Measurements from ENCODE around the gene LSAMP. TPM values are rescaled to one million over a fixed set of nuclear protein-coding genes. Genes with fewer than 3 reads are reported as not detected.

Gene LSAMP
- total and polyA plus RNA-seq, 7 donors = 0.23 to 47.1 (median 22.9) TPM

DNA sequence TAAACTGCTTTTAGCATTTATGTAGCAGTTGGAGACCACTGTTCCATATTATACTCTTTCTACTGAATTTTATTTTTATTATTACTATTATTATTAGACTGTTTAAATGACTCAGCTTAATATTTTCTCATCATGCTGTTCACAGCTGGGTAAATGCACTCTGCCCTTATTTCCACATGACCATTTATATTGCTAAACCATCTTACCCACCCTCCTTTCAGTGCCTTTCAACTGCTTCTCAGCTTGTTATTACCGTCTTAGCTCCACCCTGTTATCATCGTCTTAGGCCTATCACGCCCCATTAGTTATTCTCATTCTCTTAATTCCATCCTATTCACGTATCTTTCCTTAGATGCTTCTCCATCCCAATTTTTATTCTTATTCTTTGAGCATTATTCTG, 609.3 kb downstream of the LSAMP start:
- Histone ChIP-seq H3K4me1 (peaks cover 0 to 15% (median 12%) of the 10 kb centered on the region in 4 donors), H3K4me3 (no peak overlapping the region), H3K27me3 (no peaks in the 10 kb centered on the region), H3K36me3 (no peaks in the 10 kb centered on the region), H3K27ac (no peak overlapping the region), H3K9me3 (no peaks in the 10 kb centered on the region)
- intact Hi-C loops (cut with DNase I) = loop anchor here (10.0 kb wide), 1 partner anchor 629 kb away; no protein-coding TSS in a partner anchor
- TF ChIP-seq, protein P1, sequence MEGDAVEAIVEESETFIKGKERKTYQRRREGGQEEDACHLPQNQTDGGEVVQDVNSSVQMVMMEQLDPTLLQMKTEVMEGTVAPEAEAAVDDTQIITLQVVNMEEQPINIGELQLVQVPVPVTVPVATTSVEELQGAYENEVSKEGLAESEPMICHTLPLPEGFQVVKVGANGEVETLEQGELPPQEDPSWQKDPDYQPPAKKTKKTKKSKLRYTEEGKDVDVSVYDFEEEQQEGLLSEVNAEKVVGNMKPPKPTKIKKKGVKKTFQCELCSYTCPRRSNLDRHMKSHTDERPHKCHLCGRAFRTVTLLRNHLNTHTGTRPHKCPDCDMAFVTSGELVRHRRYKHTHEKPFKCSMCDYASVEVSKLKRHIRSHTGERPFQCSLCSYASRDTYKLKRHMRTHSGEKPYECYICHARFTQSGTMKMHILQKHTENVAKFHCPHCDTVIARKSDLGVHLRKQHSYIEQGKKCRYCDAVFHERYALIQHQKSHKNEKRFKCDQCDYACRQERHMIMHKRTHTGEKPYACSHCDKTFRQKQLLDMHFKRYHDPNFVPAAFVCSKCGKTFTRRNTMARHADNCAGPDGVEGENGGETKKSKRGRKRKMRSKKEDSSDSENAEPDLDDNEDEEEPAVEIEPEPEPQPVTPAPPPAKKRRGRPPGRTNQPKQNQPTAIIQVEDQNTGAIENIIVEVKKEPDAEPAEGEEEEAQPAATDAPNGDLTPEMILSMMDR (IDR thresholded peaks at IDR 0.05) = no peak
- TF ChIP-seq POLR2AphosphoS5 (IDR thresholded peaks at IDR 0.05) = no peak
- no peak for TF ChIP-seq EP300 (IDR thresholded peaks at IDR 0.05)
- TF ChIP-seq POLR2A (IDR thresholded peaks at IDR 0.05) = no peak
- 90 to 91% methylated on average over 4 of the region's 4 CpGs for WGBS, 2 donors
- DNase-seq = no peak

- intact Hi-C loops (cut with DNase I) = loop anchor here (10.0 kb wide), 1 partner anchor 631 kb away; no protein-coding TSS in a partner anchor
- WGBS, 2 donors = 89 to 91% methylated on average over 1 of the region's 1 CpG
- no peaks in the 10 kb centered on the region for H3K27me3 ChIP-seq
- H3K27ac ChIP-seq = no peak overlapping the region
- peaks cover 0 to 15% (median 12%) of the 10 kb centered on the region in 4 donors for H3K4me1 ChIP-seq
- no peak for DNase-seq
- H3K9me3 ChIP-seq = no peaks in the 10 kb centered on the region
- no peaks in the 10 kb centered on the region for H3K36me3 ChIP-seq
- TF ChIP-seq POLR2AphosphoS5 (IDR thresholded peaks at IDR 0.05) (no peak), POLR2A (IDR thresholded peaks at IDR 0.05) (no peak), EP300 (IDR thresholded peaks at IDR 0.05) (no peak)
- TF ChIP-seq, protein P1 (IDR thresholded peaks at IDR 0.05) = no peak
- no peak overlapping the region for H3K4me3 ChIP-seq
These were observed 611.2 kb downstream of the LSAMP start for GRCh38 chr3:115834068-115834467.

DNA sequence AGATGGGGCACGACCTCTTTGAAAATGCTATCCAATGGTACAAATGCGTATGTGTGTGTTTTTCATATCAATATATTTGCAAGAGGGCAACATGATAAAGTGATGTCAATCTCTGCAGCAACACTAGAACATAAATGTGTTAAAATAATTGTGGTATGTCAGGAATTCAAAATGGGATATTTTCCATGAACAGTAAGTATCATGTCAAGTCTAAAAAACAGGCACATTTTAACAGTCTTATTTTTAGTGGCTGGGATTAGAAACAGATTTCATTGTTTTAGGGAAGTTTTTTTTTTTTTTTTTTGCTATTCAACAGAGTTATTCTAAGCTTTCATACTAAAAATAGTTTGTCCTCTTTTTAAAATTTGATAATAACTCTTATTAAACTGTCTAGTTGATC, 612.2 kb downstream of the LSAMP start:
- Histone ChIP-seq H3K4me1 (peaks cover 0 to 15% (median 12%) of the 10 kb centered on the region in 4 donors), H3K27me3 (no peaks in the 10 kb centered on the region), H3K36me3 (no peaks in the 10 kb centered on the region), H3K4me3 (no peak overlapping the region), H3K27ac (no peak overlapping the region), H3K9me3 (no peaks in the 10 kb centered on the region)
- 46 to 65% methylated on average over 2 of the region's 2 CpGs for WGBS, 2 donors
- no peak for DNase-seq
- intact Hi-C loops (cut with DNase I) = loop anchor here (10.0 kb wide), 1 partner anchor 632 kb away; no protein-coding TSS in a partner anchor
- TF ChIP-seq EP300 (IDR thresholded peaks at IDR 0.05) (no peak), POLR2A (IDR thresholded peaks at IDR 0.05) (no peak), POLR2AphosphoS5 (IDR thresholded peaks at IDR 0.05) (no peak)
- TF ChIP-seq, protein P1 (IDR thresholded peaks at IDR 0.05) = no peak

DNA sequence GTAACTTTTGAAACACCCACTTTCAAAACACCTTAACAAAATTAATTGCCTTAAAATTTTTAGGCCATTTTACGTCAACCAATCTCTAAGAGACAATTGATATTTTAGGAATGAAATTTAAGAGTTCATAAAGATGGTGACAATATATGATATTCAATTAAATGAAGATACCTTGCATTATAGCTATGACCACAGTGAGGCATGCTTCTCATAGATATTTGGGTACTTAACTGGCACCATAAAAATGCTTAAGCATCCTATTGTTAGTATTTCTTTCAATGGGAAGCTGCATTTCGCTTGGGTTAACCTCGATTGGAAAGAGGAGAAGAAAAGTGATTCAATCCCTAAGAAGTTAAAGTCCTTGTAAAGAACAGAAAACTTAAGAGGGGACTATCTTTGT, 613.0 kb downstream of the LSAMP start:
- intact Hi-C loops (cut with DNase I) = loop anchor here (10.0 kb wide), 1 partner anchor 633 kb away; no protein-coding TSS in a partner anchor
- Histone ChIP-seq H3K4me3 (no peak overlapping the region), H3K27me3 (no peaks in the 10 kb centered on the region), H3K9me3 (no peaks in the 10 kb centered on the region), H3K36me3 (no peaks in the 10 kb centered on the region), H3K4me1 (peaks cover 0 to 15% (median 12%) of the 10 kb centered on the region in 4 donors), H3K27ac (no peak overlapping the region)
- 80 to 86% methylated on average over 3 of the region's 3 CpGs for WGBS, 2 donors
- no peak for DNase-seq
- TF ChIP-seq, protein P1 (IDR thresholded peaks at IDR 0.05) = no peak
- no peak for TF ChIP-seq POLR2AphosphoS5 (IDR thresholded peaks at IDR 0.05)
- TF ChIP-seq EP300 (IDR thresholded peaks at IDR 0.05) = no peak
- TF ChIP-seq POLR2A (IDR thresholded peaks at IDR 0.05) = no peak

DNA sequence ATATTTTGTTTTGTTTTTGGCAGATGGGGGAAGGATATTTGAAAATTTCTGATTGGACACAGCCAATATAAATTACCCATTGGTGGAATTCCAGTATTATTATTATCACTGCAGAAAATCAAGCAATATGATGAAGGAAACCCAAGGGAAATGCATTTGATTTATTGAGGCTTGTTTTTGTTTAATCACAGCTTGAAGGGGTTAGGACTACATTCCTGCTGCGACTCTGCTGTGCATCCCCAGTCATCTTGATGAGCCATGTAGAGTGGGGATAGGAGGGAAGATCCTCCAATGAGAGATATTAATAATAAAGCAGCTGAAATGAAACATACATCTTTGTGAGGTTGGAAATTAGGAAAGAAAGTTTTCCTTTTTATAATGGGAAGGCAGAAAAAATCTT, 613.4 kb downstream of the LSAMP start:
- Histone ChIP-seq H3K36me3 (no peaks in the 10 kb centered on the region), H3K27ac (no peak overlapping the region), H3K4me1 (peaks cover 0 to 15% (median 12%) of the 10 kb centered on the region in 4 donors), H3K9me3 (no peaks in the 10 kb centered on the region), H3K27me3 (no peaks in the 10 kb centered on the region), H3K4me3 (no peak overlapping the region)
- no peak for DNase-seq
- 64% methylated on average over 1 of the region's 1 CpG for WGBS, 2 donors
- intact Hi-C loops (cut with DNase I) = loop anchor here (10.0 kb wide), 1 partner anchor 633 kb away; no protein-coding TSS in a partner anchor
- TF ChIP-seq, protein P1 (IDR thresholded peaks at IDR 0.05) = no peak
- TF ChIP-seq EP300 (IDR thresholded peaks at IDR 0.05) (no peak), POLR2AphosphoS5 (IDR thresholded peaks at IDR 0.05) (no peak), POLR2A (IDR thresholded peaks at IDR 0.05) (no peak)

Measured in sigmoid colon (tissue), 7 donors.